ENCODE measurements around the gene HIGD2A. TPM values are rescaled to one million over a fixed set of nuclear protein-coding genes. Genes with fewer than 3 reads are reported as not detected.

Gene HIGD2A
- total and polyA plus RNA-seq, 2 experiments from 2014 or later: 67.7 to 194 TPM

MicroRNAs encoded within 50 kb of the gene (microRNA counts, 767-probe panel; counts per million panel counts)
- not detected for microRNA hsa-miR-1271-5p

Small RNA genes within 50 kb of the gene (microRNA-seq; reads per million reads assigned to microRNA genes)
- gene MIR1271: 1.8 reads per million

Small RNA genes within 50 kb of the gene (small RNA-seq; reads per million reads assigned to genes)
- gene AC010297.1 (ENCODE audit: low replicate concordance): not detected
- gene MIR1271 (ENCODE audit: low replicate concordance): 0.30 reads per million, percentile 12 among the genes with 10 or more reads in this experiment

Other genes starting within 250 kb of the HIGD2A start
- 8.2 and 14.6 TPM in 2 replicates for gene SIMC1, start 150.3 kb upstream of the HIGD2A start, total RNA-seq (2014; rRNA removed; shearing (Covaris generic))
- 8.6 and 9.4 TPM in 2 replicates for gene SIMC1, start 150.3 kb upstream of the HIGD2A start, polyA plus RNA-seq (2016; fragmentation: Nextera tagmentation; extraction: Ambion mirVana)
- gene KIAA1191, start 27.0 kb upstream of the HIGD2A start, total RNA-seq (2014; rRNA removed; shearing (Covaris generic)): 87.2 and 87.4 TPM in 2 replicates
- gene KIAA1191, start 27.0 kb upstream of the HIGD2A start, polyA plus RNA-seq (2016; fragmentation: Nextera tagmentation; extraction: Ambion mirVana): 52.3 and 53.7 TPM in 2 replicates
- 6.7 and 7.9 TPM in 2 replicates for gene ARL10, start 23.3 kb upstream of the HIGD2A start, total RNA-seq (2014; rRNA removed; shearing (Covaris generic))
- gene ARL10, start 23.3 kb upstream of the HIGD2A start, polyA plus RNA-seq (2016; fragmentation: Nextera tagmentation; extraction: Ambion mirVana): 2.0 and 2.5 TPM in 2 replicates
- 43.4 and 44.3 TPM in 2 replicates for gene NOP16, start 153 bp upstream of the HIGD2A start, total RNA-seq (2014; rRNA removed; shearing (Covaris generic))
- gene NOP16, start 153 bp upstream of the HIGD2A start, polyA plus RNA-seq (2016; fragmentation: Nextera tagmentation; extraction: Ambion mirVana): 181 and 193 TPM in 2 replicates
- gene CLTB, start 27.8 kb downstream of the HIGD2A start, total RNA-seq (2014; rRNA removed; shearing (Covaris generic)): 34.0 and 41.4 TPM in 2 replicates
- 26.8 and 30.1 TPM in 2 replicates for gene CLTB, start 27.8 kb downstream of the HIGD2A start, polyA plus RNA-seq (2016; fragmentation: Nextera tagmentation; extraction: Ambion mirVana)
- gene FAF2, start 59.6 kb downstream of the HIGD2A start, total RNA-seq (2014; rRNA removed; shearing (Covaris generic)): 32.8 and 34.6 TPM in 2 replicates
- 36.4 and 37.6 TPM in 2 replicates for gene FAF2, start 59.6 kb downstream of the HIGD2A start, polyA plus RNA-seq (2016; fragmentation: Nextera tagmentation; extraction: Ambion mirVana)
- 78.5 and 104 TPM in 2 replicates for gene RNF44, start 148.7 kb downstream of the HIGD2A start, total RNA-seq (2014; rRNA removed; shearing (Covaris generic))
- 56.7 and 59.3 TPM in 2 replicates for gene RNF44, start 148.7 kb downstream of the HIGD2A start, polyA plus RNA-seq (2016; fragmentation: Nextera tagmentation; extraction: Ambion mirVana)
- not detected in 2 replicates for gene CDHR2, start 160.6 kb downstream of the HIGD2A start, total RNA-seq (2014; rRNA removed; shearing (Covaris generic))
- 0.17 TPM in 1 of 2 replicates, not detected in the other for gene CDHR2, start 160.6 kb downstream of the HIGD2A start, polyA plus RNA-seq (2016; fragmentation: Nextera tagmentation; extraction: Ambion mirVana)
- 11.7 and 14.6 TPM in 2 replicates for gene GPRIN1, start 221.4 kb downstream of the HIGD2A start, total RNA-seq (2014; rRNA removed; shearing (Covaris generic))
- gene GPRIN1, start 221.4 kb downstream of the HIGD2A start, polyA plus RNA-seq (2016; fragmentation: Nextera tagmentation; extraction: Ambion mirVana): 3.8 and 4.4 TPM in 2 replicates
- gene SNCB, start 241.8 kb downstream of the HIGD2A start, total RNA-seq (2014; rRNA removed; shearing (Covaris generic)): 1.8 and 3.6 TPM in 2 replicates
- 13.5 and 13.8 TPM in 2 replicates for gene SNCB, start 241.8 kb downstream of the HIGD2A start, polyA plus RNA-seq (2016; fragmentation: Nextera tagmentation; extraction: Ambion mirVana)
- 0.17 TPM in 1 of 2 replicates, not detected in the other for gene EIF4E1B, start 241.9 kb downstream of the HIGD2A start, total RNA-seq (2014; rRNA removed; shearing (Covaris generic))
- 0.10 TPM in 1 of 2 replicates, not detected in the other for gene EIF4E1B, start 241.9 kb downstream of the HIGD2A start, polyA plus RNA-seq (2016; fragmentation: Nextera tagmentation; extraction: Ambion mirVana)

Data from GM23338 (cell line).